ENCODE measurements around the gene CLSTN1.

- TF ChIP-seq EZH2 (IDR thresholded peaks at IDR 0.05; ENCODE audit: insufficient read depth, poor library complexity, severe bottlenecking): no peak
- no peak for TF ChIP-seq EZH2phosphoT487 (IDR thresholded peaks at IDR 0.05; ENCODE audit: insufficient read depth, low read depth)
These were observed 40.9 kb downstream of the CLSTN1 start for GRCh38 chr1:9782897-9783296.
